HG03280 (cell line): Measurements from ENCODE around the gene LFNG.
"Not testable (repeated sequence)": the region's sequence is repeated elsewhere in the genome, so short reads cannot be mapped to it uniquely, and the experiment has no call there.

ENCODE experiments used
- ATAC-seq: cut with Tn5 transposase; IDR thresholded peaks from one replicate; pipeline ENCODE4 v1.9.1; 2021; ENCODE audit warnings: mild to moderate bottlenecking, moderate library complexity; ENCODE audit not compliant: unreplicated experiment

LFNG gene

GRCh38 chr7:2542011-2542915, 22.7 kb downstream of the LFNG start:
- no peak for ATAC-seq

GRCh38 chr7:2542916-2543871, 23.6 kb downstream of the LFNG start:
- ATAC-seq: no peak

- ATAC-seq: no peak
Measured at GRCh38 chr7:2544541-2545188, 25.1 kb downstream of the LFNG start.

- ATAC-seq: no peak
Measured at GRCh38 chr7:2545746-2546425, 26.3 kb downstream of the LFNG start.

GRCh38 chr7:2546776-2547586, 27.4 kb downstream of the LFNG start:
- ATAC-seq: no peak

GRCh38 chr7:2551418-2551817, 31.8 kb downstream of the LFNG start:
- no peak for ATAC-seq

- ATAC-seq: no peak
Measured at GRCh38 chr7:2553108-2553507, 33.5 kb downstream of the LFNG start.

GRCh38 chr7:2553831-2554581, 34.4 kb downstream of the LFNG start:
- ATAC-seq: no peak

GRCh38 chr7:2554661-2555111, 35.1 kb downstream of the LFNG start:
- ATAC-seq: no peak

GRCh38 chr7:2555121-2556052, 35.8 kb downstream of the LFNG start, which contains the start of gene BRAT1:
TSS of gene BRAT1 (minus strand) at chr7:2555524. CDS start at chr7:2554431, 1,093 bp downstream.
- ATAC-seq: peak; percentile 68

GRCh38 chr7:2558629-2559282, 39.2 kb downstream of the LFNG start, which contains the start of gene IQCE:
TSS of gene IQCE (plus strand) at chr7:2558979. CDS start at chr7:2559182, 203 bp downstream.
- peak; percentile 61 for ATAC-seq

GRCh38 chr7:2559283-2559950, 39.8 kb downstream of the LFNG start:
- no peak for ATAC-seq

GRCh38 chr7:2563955-2564354, 44.4 kb downstream of the LFNG start:
- ATAC-seq: not testable (repeated sequence)

GRCh38 chr7:2564970-2565540, 45.5 kb downstream of the LFNG start:
- no peak for ATAC-seq

- peak; percentile 36 for ATAC-seq
Measured at GRCh38 chr7:2566348-2566889, 46.8 kb downstream of the LFNG start.
